ENCODE results near the gene PIK3C3.

Gene PIK3C3

DNA sequence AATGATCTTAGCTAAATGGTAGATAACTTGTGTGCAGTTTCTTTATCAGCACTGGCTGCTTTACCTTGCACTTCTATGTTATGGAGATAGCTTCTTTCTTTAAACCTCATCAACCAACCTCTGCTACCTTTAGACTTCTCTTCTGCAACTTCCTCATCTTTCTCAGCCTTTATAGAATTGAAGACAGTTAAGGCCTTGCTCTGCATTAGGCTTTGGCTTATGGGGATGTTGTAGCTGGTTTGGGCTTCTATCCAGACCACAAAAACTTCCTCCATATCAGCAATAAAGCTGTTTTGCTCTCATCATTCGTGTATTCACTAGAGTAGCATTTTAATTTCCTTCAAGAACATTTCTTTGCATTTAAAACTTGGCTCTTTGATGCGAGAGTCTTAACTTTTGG, 123.7 kb downstream of the PIK3C3 start:
- H3K18ac ChIP-seq (ENCODE audit: low read depth in 1 of 2, low read length in 2 of 2), result no peak overlapping the region
- peaks cover 0 to 68% of the 10 kb centered on the region in 2 experiments for H3K36me3 ChIP-seq (ENCODE audit: control insufficient read depth in 1 of 2, insufficient read depth in 2 of 2, low read depth in 1 of 2, low read length in 2 of 2)
- no peak overlapping the region for H2BK15ac ChIP-seq (ENCODE audit: low read depth, poor library complexity, severe bottlenecking)
- no peak overlapping the region for H4K91ac ChIP-seq (ENCODE audit: low read length)
- H3K23ac ChIP-seq (ENCODE audit: low read length in 2 of 2), result no peak overlapping the region
- DNase-seq, result no peak
- 96% methylated on average over 2 of the region's 2 CpGs for WGBS
- no peaks in the 10 kb centered on the region for H3K27me3 ChIP-seq (ENCODE audit: control insufficient read depth in 1 of 2, insufficient read depth in 1 of 2, low read length in 2 of 2)
- no peak overlapping the region for H3K27ac ChIP-seq (ENCODE audit: low read length, poor library complexity, severe bottlenecking)
- H2AFZ ChIP-seq (ENCODE audit: low read depth, low read length), result no peak overlapping the region
- no peak overlapping the region for H2BK120ac ChIP-seq (ENCODE audit: low read depth, low read length)
- H3K4me3 ChIP-seq (ENCODE audit: insufficient read depth in 1 of 2, low read depth in 1 of 2, low read length in 2 of 2), result no peak overlapping the region
- H2BK5ac ChIP-seq (ENCODE audit: low read depth, low read length, poor library complexity, severe bottlenecking), result no peak overlapping the region
- H3K4me2 ChIP-seq (ENCODE audit: low read length, poor library complexity, severe bottlenecking), result no peak overlapping the region
- peaks cover 2% of the 10 kb centered on the region for H3K79me1 ChIP-seq (replicated peaks; ENCODE audit: low read length, poor library complexity, severe bottlenecking)
- no peaks in the 10 kb centered on the region for H3K9me3 ChIP-seq (ENCODE audit: control insufficient read depth, low read length)
- H2AK5ac ChIP-seq (ENCODE audit: low read length, severe bottlenecking), result no peak overlapping the region
- H3K4me1 ChIP-seq (ENCODE audit: control insufficient read depth, insufficient read depth, low read depth, low read length), result no peaks in the 10 kb centered on the region
- H3K4ac ChIP-seq (ENCODE audit: low read depth in 1 of 2, low read length in 2 of 2), result no peak overlapping the region
- H3K9ac ChIP-seq (ENCODE audit: low read length), result no peak overlapping the region
- H3K14ac ChIP-seq (ENCODE audit: low read length in 2 of 2), result no peak overlapping the region
- H2BK12ac ChIP-seq (ENCODE audit: low read length in 2 of 2), result no peak overlapping the region
- no peak overlapping the region for H4K8ac ChIP-seq (ENCODE audit: low read length)

DNA sequence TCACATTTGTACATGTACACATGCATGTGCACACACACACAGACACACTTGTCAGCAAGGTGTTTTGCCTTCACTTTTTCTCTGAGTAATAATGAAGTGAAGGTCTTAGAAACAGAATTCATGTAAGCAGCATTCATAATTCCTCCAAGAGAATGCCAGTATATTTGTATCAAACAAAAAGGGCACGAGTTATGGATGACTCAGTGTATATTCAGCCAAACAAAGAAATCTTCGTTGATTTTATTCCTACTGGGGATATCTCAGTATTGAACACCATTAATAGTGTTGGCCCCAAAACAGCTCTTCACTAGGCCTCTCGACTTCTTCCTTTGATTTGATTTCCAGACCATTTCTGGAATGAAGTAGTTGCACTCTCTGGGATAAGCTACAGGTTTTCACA, 125.3 kb downstream of the PIK3C3 start:
- no peak overlapping the region for H2AFZ ChIP-seq (ENCODE audit: low read depth, low read length)
- H3K18ac ChIP-seq (ENCODE audit: low read depth in 1 of 2, low read length in 2 of 2), result no peak overlapping the region
- H2BK120ac ChIP-seq (ENCODE audit: low read depth, low read length), result no peak overlapping the region
- no peak overlapping the region for H3K23ac ChIP-seq (ENCODE audit: low read length in 2 of 2)
- H4K91ac ChIP-seq (ENCODE audit: low read length), result no peak overlapping the region
- WGBS, result 91% methylated on average over 3 of the region's 3 CpGs
- no peak overlapping the region for H3K27ac ChIP-seq (ENCODE audit: low read length, poor library complexity, severe bottlenecking)
- DNase-seq, result no peak
- no peaks in the 10 kb centered on the region for H3K4me1 ChIP-seq (ENCODE audit: control insufficient read depth, insufficient read depth, low read depth, low read length)
- H3K79me1 ChIP-seq (replicated peaks; ENCODE audit: low read length, poor library complexity, severe bottlenecking), result peaks cover 2% of the 10 kb centered on the region
- no peak overlapping the region for H3K4me2 ChIP-seq (ENCODE audit: low read length, poor library complexity, severe bottlenecking)
- no peak overlapping the region for H2BK5ac ChIP-seq (ENCODE audit: low read depth, low read length, poor library complexity, severe bottlenecking)
- no peaks in the 10 kb centered on the region for H3K27me3 ChIP-seq (ENCODE audit: control insufficient read depth in 1 of 2, insufficient read depth in 1 of 2, low read length in 2 of 2)
- H2AK5ac ChIP-seq (ENCODE audit: low read length, severe bottlenecking), result no peak overlapping the region
- H2BK15ac ChIP-seq (ENCODE audit: low read depth, poor library complexity, severe bottlenecking), result no peak overlapping the region
- no peak overlapping the region for H2BK12ac ChIP-seq (ENCODE audit: low read length in 2 of 2)
- H3K4me3 ChIP-seq (ENCODE audit: insufficient read depth in 1 of 2, low read depth in 1 of 2, low read length in 2 of 2), result no peak overlapping the region
- H3K9ac ChIP-seq (ENCODE audit: low read length), result peak overlapping the region; percentile 56
- no peak overlapping the region for H4K8ac ChIP-seq (ENCODE audit: low read length)
- H3K14ac ChIP-seq (ENCODE audit: low read length in 2 of 2), result no peak overlapping the region
- no peak overlapping the region for H3K4ac ChIP-seq (ENCODE audit: low read depth in 1 of 2, low read length in 2 of 2)
- peaks cover 0 to 70% of the 10 kb centered on the region in 2 experiments for H3K36me3 ChIP-seq (ENCODE audit: control insufficient read depth in 1 of 2, insufficient read depth in 2 of 2, low read depth in 1 of 2, low read length in 2 of 2)
- no peaks in the 10 kb centered on the region for H3K9me3 ChIP-seq (ENCODE audit: control insufficient read depth, low read length)

DNA sequence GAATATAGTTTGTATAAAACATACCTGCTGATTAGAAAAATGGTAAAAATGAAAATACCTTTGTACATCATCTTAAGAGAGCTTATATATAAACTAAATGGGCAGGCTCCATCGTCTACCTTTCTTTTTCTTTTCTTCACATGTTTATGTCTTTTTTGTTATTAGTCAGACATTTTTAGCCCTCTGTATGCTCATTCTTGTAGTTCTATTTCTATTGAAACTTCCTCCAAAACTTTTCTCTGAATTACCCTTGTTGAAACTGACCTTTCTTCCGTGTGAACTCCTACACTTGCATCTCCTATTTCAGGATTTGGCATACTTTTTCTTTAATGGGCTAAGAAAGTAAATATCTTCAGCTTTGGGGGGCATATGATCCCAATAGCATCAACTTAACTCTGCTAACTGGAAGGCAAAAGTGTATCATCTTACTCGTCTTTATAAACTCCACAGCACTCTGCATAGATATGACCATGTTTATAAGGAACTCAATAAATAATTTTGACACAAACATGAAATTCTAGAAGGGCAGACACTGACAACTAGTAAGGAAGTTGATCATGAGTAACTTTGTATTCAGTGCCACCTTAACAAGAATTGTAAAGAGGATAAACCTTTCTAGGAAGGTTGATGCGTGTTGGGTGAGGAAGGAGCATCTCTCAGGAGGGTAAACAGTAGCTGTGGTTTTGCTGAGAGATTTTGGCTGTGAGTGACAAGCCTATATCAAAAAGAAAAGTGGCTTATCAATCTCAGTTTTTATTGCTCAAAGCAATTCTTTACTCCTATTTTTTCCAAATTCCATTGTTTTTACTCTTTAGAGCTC, 127.6 kb downstream of the PIK3C3 start:
- 100% methylated on average over 1 of the region's 4 CpGs for WGBS
- H2BK12ac ChIP-seq (ENCODE audit: low read length in 2 of 2), result no peak overlapping the region
- no peak overlapping the region for H4K91ac ChIP-seq (ENCODE audit: low read length)
- H3K14ac ChIP-seq (ENCODE audit: low read length in 2 of 2), result no peak overlapping the region
- no peak overlapping the region for H2AFZ ChIP-seq (ENCODE audit: low read depth, low read length)
- H3K9me3 ChIP-seq (ENCODE audit: control insufficient read depth, low read length), result no peaks in the 10 kb centered on the region
- H2BK15ac ChIP-seq (ENCODE audit: low read depth, poor library complexity, severe bottlenecking), result no peak overlapping the region
- H3K4me1 ChIP-seq (ENCODE audit: control insufficient read depth, insufficient read depth, low read depth, low read length), result no peaks in the 10 kb centered on the region
- no peak overlapping the region for H2AK5ac ChIP-seq (ENCODE audit: low read length, severe bottlenecking)
- no peaks in the 10 kb centered on the region for H3K27me3 ChIP-seq (ENCODE audit: control insufficient read depth in 1 of 2, insufficient read depth in 1 of 2, low read length in 2 of 2)
- H3K9ac ChIP-seq (ENCODE audit: low read length), result no peak overlapping the region
- no peak for DNase-seq
- H2BK5ac ChIP-seq (ENCODE audit: low read depth, low read length, poor library complexity, severe bottlenecking), result no peak overlapping the region
- H4K8ac ChIP-seq (ENCODE audit: low read length), result no peak overlapping the region
- no peak overlapping the region for H3K4ac ChIP-seq (ENCODE audit: low read depth in 1 of 2, low read length in 2 of 2)
- no peak overlapping the region for H3K23ac ChIP-seq (ENCODE audit: low read length in 2 of 2)
- H3K18ac ChIP-seq (ENCODE audit: low read depth in 1 of 2, low read length in 2 of 2), result no peak overlapping the region
- no peak overlapping the region for H3K4me2 ChIP-seq (ENCODE audit: low read length, poor library complexity, severe bottlenecking)
- H3K79me1 ChIP-seq (replicated peaks; ENCODE audit: low read length, poor library complexity, severe bottlenecking), result peaks cover 2% of the 10 kb centered on the region
- no peak overlapping the region for H3K4me3 ChIP-seq (ENCODE audit: insufficient read depth in 1 of 2, low read depth in 1 of 2, low read length in 2 of 2)
- peaks cover 0 to 58% of the 10 kb centered on the region in 2 experiments for H3K36me3 ChIP-seq (ENCODE audit: control insufficient read depth in 1 of 2, insufficient read depth in 2 of 2, low read depth in 1 of 2, low read length in 2 of 2)
- no peak overlapping the region for H2BK120ac ChIP-seq (ENCODE audit: low read depth, low read length)
- no peak overlapping the region for H3K27ac ChIP-seq (ENCODE audit: low read length, poor library complexity, severe bottlenecking)

GRCh38 chr18:42086288-42086687, 131.3 kb downstream of the PIK3C3 start:
- Histone ChIP-seq H3K23ac (ENCODE audit: low read length in 2 of 2) (no peak overlapping the region), H2BK15ac (ENCODE audit: low read depth, poor library complexity, severe bottlenecking) (no peak overlapping the region), H3K79me1 (replicated peaks; ENCODE audit: low read length, poor library complexity, severe bottlenecking) (no peaks in the 10 kb centered on the region), H2BK5ac (ENCODE audit: low read depth, low read length, poor library complexity, severe bottlenecking) (no peak overlapping the region), H4K8ac (ENCODE audit: low read length) (no peak overlapping the region), H2AFZ (ENCODE audit: low read depth, low read length) (no peak overlapping the region), H3K18ac (ENCODE audit: low read depth in 1 of 2, low read length in 2 of 2) (no peak overlapping the region), H3K4me3 (ENCODE audit: insufficient read depth in 1 of 2, low read depth in 1 of 2, low read length in 2 of 2) (no peak overlapping the region), H2BK120ac (ENCODE audit: low read depth, low read length) (no peak overlapping the region), H4K91ac (ENCODE audit: low read length) (no peak overlapping the region), H3K9me3 (ENCODE audit: control insufficient read depth, low read length) (no peaks in the 10 kb centered on the region), H3K4me1 (ENCODE audit: control insufficient read depth, insufficient read depth, low read depth, low read length) (no peaks in the 10 kb centered on the region), H3K4me2 (ENCODE audit: low read length, poor library complexity, severe bottlenecking) (no peak overlapping the region), H3K4ac (ENCODE audit: low read depth in 1 of 2, low read length in 2 of 2) (no peak overlapping the region), H3K14ac (ENCODE audit: low read length in 2 of 2) (peak overlapping the region in 1 of 2 experiments; percentile 41), H3K36me3 (ENCODE audit: control insufficient read depth in 1 of 2, insufficient read depth in 2 of 2, low read depth in 1 of 2, low read length in 2 of 2) (peaks cover 5 to 39% of the 10 kb centered on the region in 2 experiments), H2BK12ac (ENCODE audit: low read length in 2 of 2) (no peak overlapping the region), H3K27me3 (ENCODE audit: control insufficient read depth in 1 of 2, insufficient read depth in 1 of 2, low read length in 2 of 2) (no peaks in the 10 kb centered on the region), H2AK5ac (ENCODE audit: low read length, severe bottlenecking) (no peak overlapping the region), H3K27ac (ENCODE audit: low read length, poor library complexity, severe bottlenecking) (no peak overlapping the region), H3K9ac (ENCODE audit: low read length) (no peak overlapping the region)
- no peak for DNase-seq
- 74% methylated on average over 4 of the region's 4 CpGs for WGBS

Measured in mesenchymal stem cell (in vitro differentiated cells and primary cell).